A549 (cell line): ENCODE data around the gene LBH. TPM values are rescaled to one million over a fixed set of nuclear protein-coding genes. Genes with fewer than 3 reads are reported as not detected.

Source experiments
- ATAC-seq, 2 experiments: fragments of 200-7000 bp in 1 of 2; fragments of >200 bp in 1 of 2; cut with Nextera tagmentation in 1 of 2; cut with Tn5 transposase in 1 of 2; 3 replicates each; pipeline versions ENCODE4 v1.8.0 to v1.9.1; 2018 to 2020; ENCODE audit warnings: mild to moderate bottlenecking in 1 of 2, moderate library complexity in 1 of 2
- CTCF ChIA-PET: fragments of 300-600 bp; sonication (Branson Sonifier 250); formaldehyde crosslinking; extraction: SDS; loops from one replicate; lab custom pipeline; 2021; ENCODE audit warnings: antibody characterized with exemption, inconsistent platforms; lab: Yijun Ruan, JAX
- POLR2A ChIA-PET: fragments of 350-600 bp; formaldehyde crosslinking; extraction: SDS; loops from one replicate; lab custom pipeline; 2021; ENCODE audit warnings: antibody characterized with exemption, inconsistent platforms; lab: Yijun Ruan, JAX
- DNase-seq, 2 experiments: peaks; one replicate each; pipeline versions ENCODE4 v3.0.0 to v3.0.0-alpha.2; 2011 to 2016; ENCODE audit warnings: low read depth in 1 of 2, low spot score in 1 of 2
- FAIRE-seq: peaks from 2 replicates; lab custom pipeline; 2011; peaks lifted over from hg19 to GRCh38; lab: Jason Lieb, UNC
- H3K27ac ChIP-seq, 2 experiments: fragments of >200 bp; sonication (Bioruptor Twin); formaldehyde crosslinking; 3 replicates each; pipeline ENCODE4 v1.5.1; 2016 to 2017
- H3K4me1 ChIP-seq: fragments of >200 bp; sonication (Bioruptor Twin); formaldehyde crosslinking; 3 replicates; pipeline ENCODE4 v1.6.1; 2016
- H3K4me2 ChIP-seq: fragments of >200 bp; sonication (Bioruptor Twin); formaldehyde crosslinking; 3 replicates; pipeline ENCODE4 v1.6.1; 2016
- H3K4me3 ChIP-seq: fragments of >200 bp; sonication (Bioruptor Twin); formaldehyde crosslinking; 3 replicates; pipeline ENCODE4 v1.5.1; 2016
- H3K9me3 ChIP-seq: fragments of >200 bp; sonication (Bioruptor Twin); formaldehyde crosslinking; 3 replicates; pipeline ENCODE4 v1.6.1; 2016
- BHLHE40 ChIP-seq: IDR thresholded peaks from 2 replicates; pipeline ENCODE4 v1.6.1; 2012; ENCODE audit warnings: low read depth, low read length, inconsistent platforms
- CBX8 ChIP-seq: fragments of 200-600 bp; sonication (generic); IDR thresholded peaks from 2 replicates; pipeline ENCODE4 v1.6.1; 2016
- CEBPB ChIP-seq, 2 experiments: fragments of >200 bp in 1 of 2; sonication (Bioruptor Twin) in 1 of 2; formaldehyde crosslinking in 1 of 2; IDR thresholded peaks; 2 replicates each; pipeline ENCODE4 v1.6.1; 2012 to 2016
- CHD4 ChIP-seq: fragments of 200-600 bp; sonication (generic); IDR thresholded peaks from 2 replicates; pipeline ENCODE4 v1.6.1; 2016; ENCODE audit warnings: antibody characterized with exemption, mild to moderate bottlenecking, borderline replicate concordance
- EHF ChIP-seq: fragments of 250-450 bp; sonication (Bioruptor Pico); IDR thresholded peaks from 2 replicates; pipeline ENCODE4 v1.5.0; 2020; ENCODE audit warnings: mild to moderate bottlenecking
- EHMT2 ChIP-seq: fragments of 200-600 bp; sonication (generic); IDR thresholded peaks from 2 replicates; pipeline ENCODE4 v1.6.1; 2016; ENCODE audit warnings: antibody characterized with exemption, low read depth, mild to moderate bottlenecking, moderate library complexity
- HES2 ChIP-seq: fragments of >200 bp; sonication (Bioruptor Twin); formaldehyde crosslinking; IDR thresholded peaks from 2 replicates; pipeline ENCODE4 v1.6.1; 2016
- KDM5A ChIP-seq: fragments of 200-600 bp; sonication (generic); IDR thresholded peaks from 2 replicates; pipeline ENCODE4 v1.6.1; 2016; ENCODE audit warnings: antibody characterized with exemption, mild to moderate bottlenecking
- MAFK ChIP-seq: fragments of 450-650 bp; IDR thresholded peaks from 2 replicates; pipeline ENCODE4 v1.6.1; 2014; ENCODE audit not compliant: partially characterized antibody
- MAX ChIP-seq: IDR thresholded peaks from 2 replicates; pipeline ENCODE4 v1.6.1; 2012
- MAZ ChIP-seq: fragments of 150-350 bp; IDR thresholded peaks from 2 replicates; pipeline ENCODE4 v1.6.1; 2014; ENCODE audit warnings: antibody characterized with exemption, low read depth, low read length, borderline replicate concordance
- RARB ChIP-seq: fragments of 250-450 bp; sonication (Bioruptor Pico); IDR thresholded peaks from 2 replicates; pipeline ENCODE4 v1.8.0; 2021; ENCODE audit warnings: mild to moderate bottlenecking, moderate library complexity
- RCOR1 ChIP-seq: fragments of 150-350 bp; IDR thresholded peaks from 2 replicates; pipeline ENCODE4 v1.6.1; 2014; ENCODE audit warnings: antibody characterized with exemption, low read length, low read depth
- REST ChIP-seq: fragments of 200-600 bp; sonication (generic); IDR thresholded peaks from 2 replicates; pipeline ENCODE4 v1.6.1; 2016; ENCODE audit warnings: antibody characterized with exemption, mild to moderate bottlenecking, moderate library complexity
- RNF2 ChIP-seq: fragments of 200-600 bp; sonication (generic); IDR thresholded peaks from 2 replicates; pipeline ENCODE4 v1.6.1; 2016; ENCODE audit warnings: low read depth, mild to moderate bottlenecking, antibody characterized with exemption, moderate library complexity, borderline replicate concordance
- TFCP2L1 ChIP-seq: fragments of 250-450 bp; sonication (Bioruptor Pico); IDR thresholded peaks from 2 replicates; pipeline ENCODE4 v1.5.0; 2021; ENCODE audit warnings: mild to moderate bottlenecking
- TP53 ChIP-seq: fragments of 250-450 bp; sonication (Bioruptor Pico); IDR thresholded peaks from 2 replicates; pipeline ENCODE4 v1.5.0; 2021; ENCODE audit warnings: mild to moderate bottlenecking, moderate library complexity
- ZNF302 ChIP-seq: fragments of 250-450 bp; sonication (Bioruptor Pico); IDR thresholded peaks from 2 replicates; pipeline ENCODE4 v1.9.0; 2021; ENCODE audit warnings: inconsistent platforms, mild to moderate bottlenecking, moderate library complexity
- ZSCAN20 ChIP-seq: fragments of 250-450 bp; sonication (Bioruptor Pico); IDR thresholded peaks from 2 replicates; pipeline ENCODE4 v1.8.0; 2022; ENCODE audit warnings: mild to moderate bottlenecking, moderate library complexity
- WGBS: methylation state at CpG from one replicate; pipeline ENCODE4 v1.1.6; 2017; ENCODE audit errors: missing lambda C conversion rate; 5-methylcytosine and 5-hydroxymethylcytosine counted together
- polyA plus RNA-seq, 4 experiments: library from polyadenylated mRNA; depleted of rRNA in 3 of 4; stranded (reverse); fragments of >200 nt; fragmentation: RNase III in 1 of 4; extraction: RNeasy Plus Mini Kit Qiagen cat#74134 plus additional on column Dnase treatment in 1 of 4; gene quantifications; 2 replicates in 3 of 4; 3 replicates in 1 of 4; pipeline ENCODE4 v1.2.3, GENCODE V29; 2011 to 2017

LBH gene
- polyA plus RNA-seq, 2 of the 4 experiments (the other 2 are of a cell fraction): 163 to 216 TPM

GRCh38 chr2:30231212-30231995, at the start of gene LBH (continued):
- peak; percentile 50; the same call in 1 of the 2 replicates for TF ChIP-seq RNF2

GRCh38 chr2:30184035-30184434, 47.3 kb upstream of the LBH start:
- DNase-seq (no peak), FAIRE-seq (no peak), ATAC-seq (no peak)
- Histone ChIP-seq H3K4me1 (peaks cover 13% of the 10 kb centered on the region; the same call in 2 of the 3 replicates), H3K9me3 (no peaks in the 10 kb centered on the region), H3K4me2 (no peak overlapping the region), H3K4me3 (no peak overlapping the region), H3K27ac (peak overlapping the region in 1 of 2 experiments; percentile 2; a peak in 1 of 6 replicates)
- ChIA-PET POLR2A (no interaction called here), CTCF (interaction anchor here (0.8 to 1.2 kb wide), 4 partner anchors 19 to 528 kb away, joined by 3 to 4 read pairs (median 4); partner anchors contain the start of gene YPEL5)
- no peak for TF ChIP-seq CEBPB (IDR thresholded peaks at IDR 0.05)
- no peak for TF ChIP-seq ZNF302
- TF ChIP-seq CBX8: no peak
- no peak for TF ChIP-seq ZSCAN20 (CRISPR knock-in tag)
- no peak for TF ChIP-seq RARB
- no peak for TF ChIP-seq MAZ
- no peak for TF ChIP-seq RCOR1
- TF ChIP-seq MAFK: no peak
- TF ChIP-seq TP53: no peak
- TF ChIP-seq BHLHE40: no peak
- TF ChIP-seq CHD4: no peak
- no peak for TF ChIP-seq KDM5A
- no peak for TF ChIP-seq MAX
- TF ChIP-seq REST: no peak
- TF ChIP-seq TFCP2L1 (CRISPR knock-in tag): no peak
- TF ChIP-seq EHF: no peak
- WGBS: 71% methylated on average over 5 of the region's 5 CpGs

GRCh38 chr2:30185178-30185577, 46.2 kb upstream of the LBH start:
- peak overlapping the region; percentile 13 to 61; a peak in 1 of 6 replicates for H3K27ac ChIP-seq
- FAIRE-seq (no peak), ATAC-seq (peak in 1 of 2 experiments; percentile 52; a peak in 2 of 6 replicates), DNase-seq (peak in 1 of 2 experiments; percentile 43)
- POLR2A ChIA-PET: no interaction called here
- TF ChIP-seq CEBPB (IDR thresholded peaks at IDR 0.05) (peak; percentile 52 to 66; a peak in 3 of 4 replicates), HES2 (peak; percentile 21; the same call in 1 of the 2 replicates), EHMT2 (no peak)
- no peak overlapping the region for H3K4me3 ChIP-seq
- CTCF ChIA-PET: interaction anchor here (0.6 to 1.0 kb wide), 4 partner anchors 20 to 953 kb away, joined by 3 to 4 read pairs (median 4); partner anchors contain the start of gene GALNT14
- WGBS: 25% methylated on average over 4 of the region's 4 CpGs
- peaks cover 11% of the 10 kb centered on the region; the same call in 2 of the 3 replicates for H3K4me1 ChIP-seq
- peak overlapping the region; percentile 30; the same call in 2 of the 3 replicates for H3K4me2 ChIP-seq
- H3K9me3 ChIP-seq: no peaks in the 10 kb centered on the region
